Activated T-helper 2 cell treated with anti-CD3 and anti-CD28 coated beads, Interferon-gamma antibody, Interleukin-2, Interleukin-4, amounts not matched to agents 10 μg/mL and 5 μg/mL and 100 μg/mL, durations not matched to agents 14 hours and 24 hours and 36 hours (primary cell): ENCODE data around the gene ERMP1. TPM values are rescaled to one million over a fixed set of nuclear protein-coding genes. Genes with fewer than 3 reads are reported as not detected.
"Not testable (repeated sequence)": the region's sequence is repeated elsewhere in the genome, so short reads cannot be mapped to it uniquely, and the experiment has no call there.

Source experiments
- DNase-seq: peaks from one replicate; pipeline ENCODE4 v3.0.0; 2021; ENCODE audit warnings: low spot score
- H3K27ac Mint-ChIP-seq: one replicate; pipeline ENCODE4 v1.8.0; 2021; ENCODE audit warnings: mixed read lengths
- H3K27me3 Mint-ChIP-seq: one replicate; pipeline ENCODE4 v1.8.0; 2021; ENCODE audit warnings: low read depth, mixed read lengths
- H3K36me3 Mint-ChIP-seq: one replicate; pipeline ENCODE4 v1.8.0; 2021; ENCODE audit warnings: low read depth, mixed read lengths
- H3K4me1 Mint-ChIP-seq: one replicate; pipeline ENCODE4 v1.8.0; 2021; ENCODE audit warnings: low read depth, mixed read lengths
- H3K4me3 Mint-ChIP-seq: one replicate; pipeline ENCODE4 v1.8.0; 2021; ENCODE audit warnings: low read depth, mild to moderate bottlenecking, moderate library complexity, mixed read lengths
- H3K9me3 Mint-ChIP-seq: one replicate; pipeline ENCODE4 v1.8.0; 2021; ENCODE audit warnings: mixed read lengths
- intact Hi-C: fragments of 100-400 bp; cut with micrococcal nuclease; formaldehyde crosslinking; loops from one replicate; pipeline ENCODE4 v1.15.1; 2023
- total RNA-seq: library from RNA; stranded (reverse); gene quantifications from 2 replicates; pipeline ENCODE4 v1.2.3, GENCODE V29; 2022

ERMP1 gene, protein sequence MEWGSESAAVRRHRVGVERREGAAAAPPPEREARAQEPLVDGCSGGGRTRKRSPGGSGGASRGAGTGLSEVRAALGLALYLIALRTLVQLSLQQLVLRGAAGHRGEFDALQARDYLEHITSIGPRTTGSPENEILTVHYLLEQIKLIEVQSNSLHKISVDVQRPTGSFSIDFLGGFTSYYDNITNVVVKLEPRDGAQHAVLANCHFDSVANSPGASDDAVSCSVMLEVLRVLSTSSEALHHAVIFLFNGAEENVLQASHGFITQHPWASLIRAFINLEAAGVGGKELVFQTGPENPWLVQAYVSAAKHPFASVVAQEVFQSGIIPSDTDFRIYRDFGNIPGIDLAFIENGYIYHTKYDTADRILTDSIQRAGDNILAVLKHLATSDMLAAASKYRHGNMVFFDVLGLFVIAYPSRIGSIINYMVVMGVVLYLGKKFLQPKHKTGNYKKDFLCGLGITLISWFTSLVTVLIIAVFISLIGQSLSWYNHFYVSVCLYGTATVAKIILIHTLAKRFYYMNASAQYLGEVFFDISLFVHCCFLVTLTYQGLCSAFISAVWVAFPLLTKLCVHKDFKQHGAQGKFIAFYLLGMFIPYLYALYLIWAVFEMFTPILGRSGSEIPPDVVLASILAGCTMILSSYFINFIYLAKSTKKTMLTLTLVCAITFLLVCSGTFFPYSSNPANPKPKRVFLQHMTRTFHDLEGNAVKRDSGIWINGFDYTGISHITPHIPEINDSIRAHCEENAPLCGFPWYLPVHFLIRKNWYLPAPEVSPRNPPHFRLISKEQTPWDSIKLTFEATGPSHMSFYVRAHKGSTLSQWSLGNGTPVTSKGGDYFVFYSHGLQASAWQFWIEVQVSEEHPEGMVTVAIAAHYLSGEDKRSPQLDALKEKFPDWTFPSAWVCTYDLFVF
- total RNA-seq, result 21.1 and 25.3 TPM in 2 replicates

DNA sequence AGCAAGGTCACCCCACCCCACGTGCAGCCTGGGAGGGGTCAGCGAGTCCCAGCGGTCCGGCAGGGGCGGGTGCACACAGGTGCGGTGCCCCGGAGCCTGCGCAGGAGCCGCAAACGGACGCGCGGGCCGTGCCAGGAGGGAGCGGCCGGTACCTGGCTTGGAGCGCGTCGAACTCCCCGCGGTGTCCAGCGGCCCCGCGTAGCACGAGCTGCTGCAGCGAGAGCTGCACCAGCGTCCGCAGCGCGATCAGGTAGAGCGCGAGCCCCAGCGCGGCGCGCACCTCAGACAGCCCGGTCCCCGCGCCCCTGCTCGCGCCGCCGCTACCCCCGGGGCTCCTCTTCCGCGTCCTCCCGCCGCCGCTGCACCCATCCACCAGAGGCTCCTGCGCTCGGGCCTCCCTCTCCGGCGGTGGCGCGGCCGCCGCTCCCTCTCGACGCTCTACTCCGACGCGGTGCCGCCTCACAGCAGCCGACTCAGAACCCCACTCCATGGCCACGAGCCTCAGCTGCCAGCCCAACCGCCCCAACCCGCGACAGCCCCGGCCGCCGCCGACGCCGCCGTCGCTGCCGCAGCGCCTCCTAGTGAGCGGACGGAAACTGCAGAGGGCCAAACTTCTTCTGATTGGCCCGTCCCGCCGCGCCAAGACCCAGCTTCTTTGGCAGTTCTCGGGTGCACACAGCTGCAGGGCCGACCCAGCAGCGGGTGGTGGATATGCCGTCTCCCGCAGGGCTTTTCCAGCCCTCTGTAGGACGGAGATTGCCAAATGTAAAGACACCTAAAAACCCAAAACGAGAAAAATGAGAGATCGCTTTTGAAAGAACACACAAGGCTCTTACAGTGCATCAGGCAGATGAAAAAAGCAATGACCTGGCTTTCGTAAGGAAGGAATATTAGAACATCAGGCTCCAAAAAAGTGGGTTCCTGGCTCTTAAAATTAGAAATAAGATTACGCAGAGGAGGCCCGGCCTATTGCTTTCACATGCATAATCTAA is at the start of gene ERMP1:
ERMP1 (minus strand) TSS at position 580 of the 992 bp plus-strand sequence; CDS start at position 490, 90 bp downstream.
- H3K4me3 Mint-ChIP-seq, result peak within 1 kb of the TSS; percentile 94
- H3K9me3 Mint-ChIP-seq, result no peaks in the 10 kb centered on the region
- peaks cover 53% of the 10 kb centered on the region for H3K4me1 Mint-ChIP-seq
- no peaks in the 10 kb centered on the region for H3K27me3 Mint-ChIP-seq
- intact Hi-C loops, result loop anchor here (1.0 to 5.0 kb wide), 6 partner anchors 11 to 201 kb away; partner anchors contain the start of gene RANBP6
- H3K36me3 Mint-ChIP-seq, result peaks cover 22% of the 10 kb centered on the region
- peak within 1 kb of the TSS; percentile 79 for H3K27ac Mint-ChIP-seq
- peak; percentile 87 for DNase-seq

DNA sequence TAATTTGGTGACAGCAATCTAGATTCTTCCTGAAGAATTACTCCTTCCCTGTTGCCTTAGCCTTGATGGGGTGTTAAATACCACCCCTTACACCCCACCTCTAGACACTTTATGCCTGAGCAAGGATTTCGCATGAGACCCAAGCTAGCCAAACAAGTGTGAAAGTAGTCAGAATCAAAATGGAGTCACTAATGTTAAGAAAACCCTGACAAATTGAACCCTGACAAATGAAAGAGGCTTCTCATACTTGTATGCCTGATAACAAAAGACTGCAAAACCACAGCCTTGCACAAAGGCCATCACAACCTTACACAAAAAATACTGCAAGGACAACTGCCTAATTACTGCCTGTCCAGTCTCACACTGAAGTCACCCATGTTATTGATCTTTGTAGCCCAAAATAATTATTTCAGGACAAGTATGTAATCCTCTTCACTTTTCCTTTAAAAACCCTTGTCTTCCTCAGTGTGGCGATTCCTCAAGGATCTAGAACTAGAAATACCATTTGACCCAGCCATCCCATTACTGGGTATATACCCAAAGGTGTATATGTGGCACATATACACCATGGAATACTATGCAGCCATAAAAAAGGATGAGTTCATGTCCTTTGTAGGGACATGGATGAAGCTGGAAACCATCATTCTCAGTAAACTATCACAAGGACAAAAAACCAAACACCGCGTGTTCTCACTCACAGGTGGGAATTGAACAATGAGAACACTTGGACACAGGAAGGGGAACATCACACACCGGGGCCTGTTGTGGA is 49.5 kb upstream of the ERMP1 start:
- H3K27ac Mint-ChIP-seq, result not testable (repeated sequence)

DNA sequence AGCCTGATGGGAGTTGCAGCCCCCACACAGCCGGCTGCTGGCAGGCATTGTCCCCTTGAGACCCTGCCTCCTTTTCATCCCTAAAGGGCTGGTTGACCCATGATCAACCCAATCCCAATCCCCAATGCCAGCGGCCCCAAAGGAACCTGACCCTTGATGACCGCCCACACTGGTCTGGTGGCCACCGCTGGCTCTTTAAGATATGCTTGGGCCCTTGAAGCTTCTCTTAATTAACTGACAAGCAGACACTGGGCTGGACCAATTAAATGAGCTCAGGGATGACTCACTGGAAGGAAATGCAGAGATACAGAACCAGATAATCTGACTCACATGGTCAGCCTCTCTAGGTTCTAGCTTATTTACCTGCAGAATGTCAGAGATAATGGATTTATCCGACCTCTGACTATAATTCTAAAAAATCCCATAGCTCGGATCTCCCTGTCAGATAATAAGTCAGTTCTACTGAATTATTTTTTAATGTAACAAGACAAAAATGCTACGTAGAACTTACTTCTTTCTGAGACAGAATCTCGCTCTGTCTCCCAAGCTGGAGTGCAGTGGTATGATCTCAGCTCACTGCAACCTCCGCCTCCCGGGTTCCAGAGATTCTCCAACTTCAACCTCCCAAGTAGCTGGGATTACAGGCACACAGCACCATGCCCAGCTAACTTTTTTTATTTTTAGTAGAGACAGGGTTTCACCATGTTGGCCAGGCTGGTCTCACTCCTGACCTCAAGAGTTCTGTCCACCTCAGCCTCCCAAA is 46.7 kb upstream of the ERMP1 start:
- Mint-ChIP-seq H3K9me3 (no peaks in the 10 kb centered on the region), H3K27me3 (no peaks in the 10 kb centered on the region), H3K4me1 (peaks cover 28% of the 10 kb centered on the region), H3K4me3 (no peak overlapping the region), H3K27ac (no peak overlapping the region), H3K36me3 (peaks cover 14% of the 10 kb centered on the region)
- intact Hi-C loops, result loop anchor here (5.0 kb wide), 1 partner anchor 37 kb away; no protein-coding TSS in a partner anchor
- DNase-seq, result no peak

More for the DNA sequence above, 49.5 kb upstream of the ERMP1 start:
- H3K27me3 Mint-ChIP-seq, H3K9me3 Mint-ChIP-seq, intact Hi-C loops, H3K4me3 Mint-ChIP-seq, H3K36me3 Mint-ChIP-seq, DNase-seq: not testable (repeated sequence)
- H3K4me1 Mint-ChIP-seq, result peaks cover 20% of the 10 kb centered on the region

- H3K4me3 Mint-ChIP-seq, result no peak overlapping the region
Observed at GRCh38 chr9:5876711-5877110, 43.8 kb upstream of the ERMP1 start.

GRCh38 chr9:5876026-5876425 is 43.1 kb upstream of the ERMP1 start:
- no peak for DNase-seq
- H3K27me3 Mint-ChIP-seq, result no peaks in the 10 kb centered on the region
- H3K9me3 Mint-ChIP-seq, result no peaks in the 10 kb centered on the region
- intact Hi-C loops, result loop anchor here (5.0 kb wide), 1 partner anchor 34 kb away; no protein-coding TSS in a partner anchor
- peaks cover 14% of the 10 kb centered on the region for H3K36me3 Mint-ChIP-seq
- peaks cover 41% of the 10 kb centered on the region for H3K4me1 Mint-ChIP-seq
- no peak overlapping the region for H3K4me3 Mint-ChIP-seq
- H3K27ac Mint-ChIP-seq, result no peak overlapping the region

More at GRCh38 chr9:5876711-5877110, 43.8 kb upstream of the ERMP1 start:
- Mint-ChIP-seq H3K27me3 (no peaks in the 10 kb centered on the region), H3K27ac (no peak overlapping the region), H3K4me1 (peaks cover 42% of the 10 kb centered on the region), H3K36me3 (peaks cover 14% of the 10 kb centered on the region), H3K9me3 (no peaks in the 10 kb centered on the region)
- intact Hi-C loops, result loop anchor here (5.0 kb wide), 1 partner anchor 34 kb away; no protein-coding TSS in a partner anchor
- no peak for DNase-seq

- no peak for DNase-seq
- Mint-ChIP-seq H3K4me3 (no peak overlapping the region), H3K36me3 (peaks cover 14% of the 10 kb centered on the region), H3K4me1 (peaks cover 37% of the 10 kb centered on the region), H3K9me3 (no peaks in the 10 kb centered on the region), H3K27ac (no peak overlapping the region), H3K27me3 (no peaks in the 10 kb centered on the region)
- intact Hi-C loops, result no loop called here
Observed at GRCh38 chr9:5874048-5874447, 41.1 kb upstream of the ERMP1 start.

DNA sequence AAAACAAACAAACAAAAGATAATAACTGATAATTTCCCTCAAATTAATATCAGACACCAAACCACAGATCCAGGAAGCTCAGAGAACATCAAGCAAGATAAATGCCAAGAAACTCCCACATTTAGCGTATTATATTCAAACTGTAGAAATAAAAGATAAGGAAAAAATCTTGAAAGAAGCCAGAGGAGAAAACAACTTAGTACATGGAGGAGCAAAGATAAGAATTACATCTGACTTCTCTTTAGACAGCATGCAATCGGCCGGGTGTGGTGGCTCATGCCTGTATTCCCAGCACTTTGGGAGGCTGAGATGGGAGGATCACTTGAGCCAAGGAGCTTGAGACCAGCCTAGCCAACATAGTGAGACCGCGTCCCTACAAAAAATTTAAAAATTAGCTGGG is 40.5 kb upstream of the ERMP1 start:
- peaks cover 35% of the 10 kb centered on the region for H3K4me1 Mint-ChIP-seq
- no peak overlapping the region for H3K4me3 Mint-ChIP-seq
- H3K36me3 Mint-ChIP-seq, result peaks cover 14% of the 10 kb centered on the region
- intact Hi-C loops, result no loop called here
- no peak overlapping the region for H3K27ac Mint-ChIP-seq
- no peak for DNase-seq
- no peaks in the 10 kb centered on the region for H3K27me3 Mint-ChIP-seq
- H3K9me3 Mint-ChIP-seq, result no peaks in the 10 kb centered on the region

GRCh38 chr9:5872511-5872910 is 39.6 kb upstream of the ERMP1 start:
- peaks cover 35% of the 10 kb centered on the region for H3K4me1 Mint-ChIP-seq
- no peaks in the 10 kb centered on the region for H3K27me3 Mint-ChIP-seq
- H3K4me3 Mint-ChIP-seq, result no peak overlapping the region
- intact Hi-C loops, result no loop called here
- H3K9me3 Mint-ChIP-seq, result no peaks in the 10 kb centered on the region
- H3K36me3 Mint-ChIP-seq, result peaks cover 14% of the 10 kb centered on the region
- no peak for DNase-seq
- no peak overlapping the region for H3K27ac Mint-ChIP-seq

DNA sequence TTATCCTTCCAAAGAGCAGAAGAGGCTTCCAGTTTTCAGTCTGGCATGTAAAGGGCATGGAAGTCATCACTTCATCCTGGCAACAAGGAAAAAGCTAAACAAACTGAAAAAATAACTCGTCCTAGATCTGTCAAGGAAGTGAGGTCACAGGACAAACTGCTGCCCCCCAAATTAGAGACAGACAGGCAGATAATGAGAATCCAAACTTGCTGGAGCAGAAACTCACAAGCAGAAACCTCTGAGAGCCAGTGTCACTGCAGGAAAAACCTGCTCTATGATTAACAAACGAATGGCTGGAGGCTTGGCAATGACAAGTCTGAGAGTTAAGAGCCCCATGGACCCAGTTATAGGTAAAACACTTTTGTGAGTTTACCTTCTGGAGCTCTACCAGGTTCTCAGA is 38.9 kb upstream of the ERMP1 start:
- intact Hi-C loops, result no loop called here
- Mint-ChIP-seq H3K36me3 (peaks cover 14% of the 10 kb centered on the region), H3K27me3 (no peaks in the 10 kb centered on the region), H3K27ac (no peak overlapping the region), H3K4me1 (peaks cover 35% of the 10 kb centered on the region), H3K9me3 (no peaks in the 10 kb centered on the region), H3K4me3 (no peak overlapping the region)
- no peak for DNase-seq

- intact Hi-C loops, result no loop called here
- Mint-ChIP-seq H3K27me3 (no peaks in the 10 kb centered on the region), H3K9me3 (no peaks in the 10 kb centered on the region), H3K4me3 (no peak overlapping the region), H3K36me3 (peaks cover 6% of the 10 kb centered on the region), H3K27ac (no peak overlapping the region), H3K4me1 (peaks cover 28% of the 10 kb centered on the region)
- DNase-seq, result no peak
Observed at GRCh38 chr9:5870691-5871090, 37.8 kb upstream of the ERMP1 start.

- Mint-ChIP-seq H3K4me1 (peaks cover 23% of the 10 kb centered on the region), H3K27ac (no peak overlapping the region), H3K9me3 (no peaks in the 10 kb centered on the region), H3K4me3 (no peak overlapping the region), H3K36me3 (peaks cover 2% of the 10 kb centered on the region), H3K27me3 (no peaks in the 10 kb centered on the region)
- intact Hi-C loops, result no loop called here
- DNase-seq, result no peak
Observed at GRCh38 chr9:5870020-5870339, 37.1 kb upstream of the ERMP1 start.
